Retinal pigment epithelial cell (primary cell): ENCODE results near the gene JAK3.

Experiments
- DNase-seq: peaks from one replicate; pipeline ENCODE4 v3.0.0-alpha.2; 2010; ENCODE audit warnings: low read depth
- H3K4me3 ChIP-seq: 2 replicates; pipeline ENCODE4 v1.5.1; 2011; ENCODE audit warnings: mild to moderate bottlenecking, low read length, control low read depth, moderate library complexity
- TF ChIP-seq, protein P1 (sequence below): conservative IDR thresholded peaks from 2 replicates; pipeline ENCODE4 v1.5.1; 2011; ENCODE audit warnings: low read depth, low read length, control low read depth, inconsistent platforms

Gene JAK3

GRCh38 chr19:17881701-17882100, 33.9 kb upstream of the JAK3 start:
- no peak overlapping the region for H3K4me3 ChIP-seq
- TF ChIP-seq, protein P1, sequence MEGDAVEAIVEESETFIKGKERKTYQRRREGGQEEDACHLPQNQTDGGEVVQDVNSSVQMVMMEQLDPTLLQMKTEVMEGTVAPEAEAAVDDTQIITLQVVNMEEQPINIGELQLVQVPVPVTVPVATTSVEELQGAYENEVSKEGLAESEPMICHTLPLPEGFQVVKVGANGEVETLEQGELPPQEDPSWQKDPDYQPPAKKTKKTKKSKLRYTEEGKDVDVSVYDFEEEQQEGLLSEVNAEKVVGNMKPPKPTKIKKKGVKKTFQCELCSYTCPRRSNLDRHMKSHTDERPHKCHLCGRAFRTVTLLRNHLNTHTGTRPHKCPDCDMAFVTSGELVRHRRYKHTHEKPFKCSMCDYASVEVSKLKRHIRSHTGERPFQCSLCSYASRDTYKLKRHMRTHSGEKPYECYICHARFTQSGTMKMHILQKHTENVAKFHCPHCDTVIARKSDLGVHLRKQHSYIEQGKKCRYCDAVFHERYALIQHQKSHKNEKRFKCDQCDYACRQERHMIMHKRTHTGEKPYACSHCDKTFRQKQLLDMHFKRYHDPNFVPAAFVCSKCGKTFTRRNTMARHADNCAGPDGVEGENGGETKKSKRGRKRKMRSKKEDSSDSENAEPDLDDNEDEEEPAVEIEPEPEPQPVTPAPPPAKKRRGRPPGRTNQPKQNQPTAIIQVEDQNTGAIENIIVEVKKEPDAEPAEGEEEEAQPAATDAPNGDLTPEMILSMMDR: no peak
- DNase-seq: no peak

DNA sequence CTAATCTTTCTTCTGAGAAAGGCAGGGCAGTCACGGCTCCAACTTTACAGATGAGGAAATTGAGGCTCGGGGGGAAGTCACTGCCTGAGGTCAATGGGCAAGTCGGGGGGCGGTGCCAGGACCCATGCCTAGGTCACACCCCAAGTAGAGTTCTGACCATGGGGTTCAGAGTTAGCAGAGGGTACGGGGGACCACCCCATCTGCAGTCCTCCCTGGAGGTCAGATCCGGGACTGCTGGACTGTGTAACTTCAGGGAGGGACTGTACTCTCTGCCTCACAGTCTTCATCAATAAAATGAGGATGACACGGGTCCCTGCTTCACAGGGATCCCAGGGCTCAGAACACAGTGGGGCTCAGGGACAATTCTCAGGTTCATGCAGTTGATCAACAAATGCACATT, 31.7 kb upstream of the JAK3 start:
- TF ChIP-seq, protein P1: no peak
- DNase-seq: no peak
- H3K4me3 ChIP-seq: no peak overlapping the region

DNA sequence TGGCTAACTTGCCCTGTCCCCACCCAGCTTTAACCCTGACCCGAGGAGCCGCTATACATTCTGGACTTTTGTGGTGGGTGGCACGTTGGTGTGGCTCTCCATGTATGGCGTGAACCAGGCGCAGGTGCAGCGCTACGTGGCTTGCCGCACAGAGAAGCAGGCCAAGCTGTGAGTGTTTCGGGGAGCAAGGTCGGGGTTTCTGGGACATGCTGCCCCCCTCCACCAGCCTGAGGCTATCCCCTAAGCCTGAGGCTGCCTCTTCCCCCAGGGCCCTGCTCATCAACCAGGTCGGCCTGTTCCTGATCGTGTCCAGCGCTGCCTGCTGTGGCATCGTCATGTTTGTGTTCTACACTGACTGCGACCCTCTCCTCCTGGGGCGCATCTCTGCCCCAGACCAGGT, 29.9 kb upstream of the JAK3 start:
- TF ChIP-seq, protein P1: no peak
- H3K4me3 ChIP-seq: no peak overlapping the region
- no peak for DNase-seq

DNA sequence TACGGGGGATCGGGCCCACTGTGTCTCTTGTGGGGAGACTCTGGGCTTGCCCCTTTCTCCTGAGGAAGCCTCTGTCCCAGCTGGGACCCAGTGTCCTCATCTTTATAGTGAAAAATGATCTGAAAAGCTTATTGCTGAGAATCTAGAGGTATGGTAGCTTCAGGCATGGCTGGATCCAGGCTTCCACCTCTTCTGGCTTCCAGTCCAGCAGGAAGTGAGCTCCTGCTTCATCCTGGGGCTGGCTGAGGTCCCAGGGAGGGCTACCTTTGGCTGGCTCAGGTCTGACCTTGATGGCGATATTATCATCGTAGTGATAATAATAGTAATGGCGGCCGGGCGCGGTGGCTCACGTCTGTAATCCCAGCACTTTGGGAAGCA, 27.0 kb upstream of the JAK3 start:
- no peak for DNase-seq
- TF ChIP-seq, protein P1: no peak
- H3K4me3 ChIP-seq: no peak overlapping the region

- TF ChIP-seq, protein P1: no peak
- H3K4me3 ChIP-seq: peak overlapping the region; percentile 14
- DNase-seq: no peak
These were observed 26.3 kb upstream of the JAK3 start for GRCh38 chr19:17873786-17874757.

- DNase-seq: no peak
- TF ChIP-seq, protein P1: no peak
- no peak overlapping the region for H3K4me3 ChIP-seq
These were observed 24.6 kb upstream of the JAK3 start for GRCh38 chr19:17872251-17873001.

GRCh38 chr19:17871878-17872250, 24.1 kb upstream of the JAK3 start, which contains the start of gene SLC5A5:
Gene SLC5A5, plus strand, starts transcription at chr19:17871945. Its CDS starts 375 bp downstream, at chr19:17872320.
- H3K4me3 ChIP-seq: no peak within 1 kb of the TSS
- DNase-seq: no peak
- TF ChIP-seq, protein P1: no peak
